Immature natural killer cell (primary cell): ENCODE results near the gene SNX2. TPM values are rescaled to one million over a fixed set of nuclear protein-coding genes. Genes with fewer than 3 reads are reported as not detected.
"Not testable (repeated sequence)": the region's sequence is repeated elsewhere in the genome, so short reads cannot be mapped to it uniquely, and the experiment has no call there.

Experiments used
- DNase-seq, 3 donors: peaks; one replicate each; pipeline ENCODE4 v3.0.0; 2022; ENCODE audit warnings: mixed read lengths in 1 of 3
- H3K27ac Mint-ChIP-seq, 6 donors: one replicate each; pipeline ENCODE4 v1.8.0; 2020; ENCODE audit warnings: mixed read lengths in 6 of 6, mild to moderate bottlenecking in 5 of 6, inconsistent platforms in 4 of 6, moderate library complexity in 3 of 6
- H3K27me3 Mint-ChIP-seq, 3 donors: one replicate each; pipeline ENCODE4 v1.8.0; 2020 to 2021; ENCODE audit warnings: low read depth in 3 of 3, mild to moderate bottlenecking in 3 of 3, mixed read lengths in 3 of 3, moderate library complexity in 3 of 3, inconsistent platforms in 1 of 3
- H3K36me3 Mint-ChIP-seq, 3 donors: one replicate each; pipeline ENCODE4 v1.8.0; 2020; ENCODE audit warnings: mixed read lengths in 3 of 3, inconsistent platforms in 2 of 3, mild to moderate bottlenecking in 2 of 3
- H3K4me1 Mint-ChIP-seq, 2 donors: one replicate each; pipeline ENCODE4 v1.8.0; 2020; ENCODE audit warnings: inconsistent platforms in 2 of 2, mild to moderate bottlenecking in 2 of 2, mixed read lengths in 2 of 2, moderate library complexity in 1 of 2
- H3K4me3 Mint-ChIP-seq, 5 donors: one replicate each; pipeline ENCODE4 v1.8.0; 2020; ENCODE audit warnings: mild to moderate bottlenecking in 5 of 5, mixed read lengths in 5 of 5, inconsistent platforms in 3 of 5, moderate library complexity in 3 of 5
- H3K9me3 Mint-ChIP-seq, 6 donors: one replicate each; pipeline ENCODE4 v1.8.0; 2020; ENCODE audit warnings: mild to moderate bottlenecking in 6 of 6, mixed read lengths in 6 of 6, inconsistent platforms in 4 of 6, moderate library complexity in 3 of 6
- polyA plus RNA-seq, 3 donors: library from polyadenylated mRNA; unstranded; fragments of 300-500 nt; fragmentation: Illumina TruSeq; gene quantifications; one replicate each; pipeline ENCODE4 v1.2.3, GENCODE V29; 2021

SNX2 gene
- polyA plus RNA-seq, 3 donors from 2014 or later = 37.7 to 57.4 (median 50.2) TPM

- Mint-ChIP-seq H3K27ac (no peak overlapping the region), H3K4me3 (no peak overlapping the region), H3K9me3 (no peaks in the 10 kb centered on the region), H3K36me3 (no peaks in the 10 kb centered on the region), H3K4me1 (no peaks in the 10 kb centered on the region), H3K27me3 (peaks cover 0 to 3% (median 0%) of the 10 kb centered on the region in 3 donors)
- no peak for DNase-seq
Observed at GRCh38 chr5:122757285-122757684, 17.6 kb upstream of the SNX2 start.

GRCh38 chr5:122759241-122760070 lies 15.4 kb upstream of the SNX2 start:
- no peaks in the 10 kb centered on the region for H3K4me1 Mint-ChIP-seq
- no peak for DNase-seq
- H3K36me3 Mint-ChIP-seq = no peaks in the 10 kb centered on the region
- H3K4me3 Mint-ChIP-seq = no peak overlapping the region
- H3K9me3 Mint-ChIP-seq = no peaks in the 10 kb centered on the region
- H3K27me3 Mint-ChIP-seq = peaks cover 0 to 2% (median 0%) of the 10 kb centered on the region in 3 donors
- no peak overlapping the region for H3K27ac Mint-ChIP-seq

DNA sequence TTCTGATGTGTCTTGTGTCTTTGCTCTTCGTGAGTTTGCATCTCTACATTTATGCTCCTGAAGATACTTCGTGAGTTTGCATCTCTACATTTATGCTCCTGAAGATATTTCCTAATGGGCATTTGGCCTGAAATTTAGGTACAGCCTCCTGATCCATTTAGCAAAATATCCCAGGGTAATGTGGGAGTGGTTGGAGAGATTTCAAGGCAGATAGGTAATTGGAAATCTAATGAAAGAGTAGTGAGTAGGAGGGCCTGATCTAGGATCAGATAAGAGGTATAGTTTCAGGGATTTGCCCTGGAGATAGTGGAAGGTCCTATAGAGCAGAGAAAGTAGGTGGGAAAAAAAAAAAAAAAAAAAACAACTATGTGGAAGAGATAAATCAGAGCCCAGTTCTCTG lies 14.6 kb upstream of the SNX2 start:
- DNase-seq = no peak
- Mint-ChIP-seq H3K27me3 (peaks cover 0 to 2% (median 0%) of the 10 kb centered on the region in 3 donors), H3K4me1 (no peaks in the 10 kb centered on the region), H3K27ac (no peak overlapping the region), H3K36me3 (no peaks in the 10 kb centered on the region), H3K4me3 (no peak overlapping the region), H3K9me3 (no peaks in the 10 kb centered on the region)

DNA sequence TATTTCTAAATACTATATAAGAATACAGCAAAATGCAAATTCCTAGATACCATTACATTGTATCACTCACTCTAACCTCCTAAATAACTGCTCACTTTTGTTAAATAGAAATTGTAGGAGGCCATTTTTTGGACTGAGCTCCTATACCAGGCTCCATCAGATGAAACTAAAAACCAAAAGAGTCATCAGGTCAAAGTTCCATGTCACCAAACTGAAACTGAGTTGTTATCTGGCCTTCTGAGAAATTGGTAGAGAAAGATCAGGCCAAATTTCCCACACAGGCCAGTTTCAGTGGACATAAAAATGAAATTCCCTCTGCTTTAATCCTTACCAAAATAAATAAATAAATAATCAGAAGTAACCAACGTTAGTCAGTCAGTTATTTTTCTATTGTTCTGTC lies 13.8 kb upstream of the SNX2 start:
- Mint-ChIP-seq H3K4me1 (no peaks in the 10 kb centered on the region), H3K36me3 (no peaks in the 10 kb centered on the region), H3K4me3 (no peak overlapping the region), H3K27me3 (peaks cover 0 to 4% (median 0%) of the 10 kb centered on the region in 3 donors), H3K9me3 (no peaks in the 10 kb centered on the region), H3K27ac (no peak overlapping the region)
- DNase-seq = no peak

DNA sequence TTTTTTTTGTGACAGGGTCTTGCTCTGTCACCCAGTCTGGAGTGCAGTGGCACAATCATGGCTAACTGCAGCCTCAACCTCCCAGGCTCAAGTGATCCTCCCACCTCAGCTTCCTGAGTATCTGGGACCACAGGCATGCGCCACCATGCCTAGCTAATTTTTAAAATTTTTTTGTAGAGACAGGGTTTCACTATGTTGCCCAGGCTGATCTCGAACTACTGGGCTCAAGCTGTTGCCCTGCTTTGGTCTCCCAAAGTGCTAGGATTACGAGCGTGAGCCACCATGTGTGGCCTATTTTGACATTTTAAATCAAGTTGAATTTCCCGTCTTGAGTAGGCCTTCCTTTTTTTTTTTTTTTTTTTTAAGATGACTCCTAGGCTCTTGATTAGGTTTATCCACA lies 13.0 kb upstream of the SNX2 start:
- not testable (repeated sequence) for H3K27me3 Mint-ChIP-seq, H3K36me3 Mint-ChIP-seq, DNase-seq, H3K9me3 Mint-ChIP-seq, H3K4me1 Mint-ChIP-seq, H3K4me3 Mint-ChIP-seq, H3K27ac Mint-ChIP-seq

DNA sequence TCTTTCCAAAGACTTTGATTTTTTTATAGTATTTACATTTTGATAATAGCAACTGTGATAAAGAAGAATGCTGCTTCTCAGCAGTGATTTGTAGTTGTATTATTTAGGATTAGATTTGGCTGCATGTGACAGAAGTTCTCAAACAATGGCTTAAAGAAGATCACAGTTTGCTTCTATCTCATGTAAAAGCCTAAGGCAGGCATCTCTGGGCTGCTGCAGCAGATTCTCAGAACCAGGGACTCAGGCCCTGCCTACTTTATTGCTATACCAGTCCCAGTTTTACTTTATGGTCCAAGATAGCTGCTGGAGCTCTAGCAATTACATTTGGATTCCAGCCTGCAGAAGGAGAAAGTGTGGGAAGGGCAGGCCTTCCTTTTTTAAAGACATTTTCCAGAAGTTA lies 8.8 kb upstream of the SNX2 start:
- no peak overlapping the region for H3K27ac Mint-ChIP-seq
- H3K36me3 Mint-ChIP-seq = no peaks in the 10 kb centered on the region
- peaks cover 0 to 8% (median 2%) of the 10 kb centered on the region in 3 donors for H3K27me3 Mint-ChIP-seq
- no peaks in the 10 kb centered on the region for H3K4me1 Mint-ChIP-seq
- no peak for DNase-seq
- H3K4me3 Mint-ChIP-seq = no peak overlapping the region
- no peaks in the 10 kb centered on the region for H3K9me3 Mint-ChIP-seq

DNA sequence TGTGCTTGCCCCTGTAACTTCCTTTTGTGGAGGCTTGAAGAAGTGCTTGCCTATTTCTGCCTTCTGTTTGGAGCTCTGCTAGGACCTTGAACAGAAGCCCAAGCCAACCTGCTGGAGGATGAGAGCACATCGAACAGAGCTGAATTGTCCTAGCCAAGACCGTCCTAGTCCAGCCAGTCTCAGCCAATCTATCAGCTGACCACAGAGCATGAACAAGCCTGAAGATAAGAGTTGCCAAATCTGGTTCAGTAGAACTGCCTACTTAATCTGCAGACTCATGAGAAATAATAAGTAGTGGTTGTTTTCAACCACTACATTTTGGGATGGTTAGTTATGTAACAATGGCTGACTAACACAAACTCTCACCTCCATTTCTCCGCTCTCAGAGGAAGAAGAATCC lies 4.4 kb upstream of the SNX2 start:
- H3K4me3 Mint-ChIP-seq = no peak overlapping the region
- no peaks in the 10 kb centered on the region for H3K36me3 Mint-ChIP-seq
- peaks cover 1 to 7% of the 10 kb centered on the region in 2 donors for H3K4me1 Mint-ChIP-seq
- no peak overlapping the region for H3K27ac Mint-ChIP-seq
- DNase-seq = no peak
- H3K27me3 Mint-ChIP-seq = peaks cover 3 to 10% (median 5%) of the 10 kb centered on the region in 3 donors
- no peaks in the 10 kb centered on the region for H3K9me3 Mint-ChIP-seq

GRCh38 chr5:122772446-122772845 lies 2.4 kb upstream of the SNX2 start:
- Mint-ChIP-seq H3K27ac (no peak overlapping the region), H3K27me3 (peaks cover 3 to 8% (median 7%) of the 10 kb centered on the region in 3 donors), H3K4me3 (no peak overlapping the region), H3K9me3 (no peaks in the 10 kb centered on the region), H3K4me1 (peaks cover 17 to 18% of the 10 kb centered on the region in 2 donors), H3K36me3 (no peaks in the 10 kb centered on the region)
- no peak for DNase-seq

- Mint-ChIP-seq H3K27me3 (peaks cover 3 to 8% (median 7%) of the 10 kb centered on the region in 3 donors), H3K4me1 (peaks cover 27 to 30% of the 10 kb centered on the region in 2 donors), H3K9me3 (no peaks in the 10 kb centered on the region), H3K36me3 (no peaks in the 10 kb centered on the region), H3K27ac (peak overlapping the region in 3 of 6 donors; percentile 19 to 71 (median 32)), H3K4me3 (peak overlapping the region; percentile 40 to 93 (median 66))
- DNase-seq = no peak
Observed at GRCh38 chr5:122773619-122774018, 1.3 kb upstream of the SNX2 start.

GRCh38 chr5:122774519-122774860 lies 390 bp upstream of the SNX2 start:
- Mint-ChIP-seq H3K9me3 (no peaks in the 10 kb centered on the region), H3K27me3 (peaks cover 3 to 8% (median 7%) of the 10 kb centered on the region in 3 donors), H3K27ac (peak overlapping the region; percentile 67 to 87 (median 82)), H3K4me3 (peak overlapping the region; percentile 93 to 97 (median 94)), H3K36me3 (no peaks in the 10 kb centered on the region), H3K4me1 (peaks cover 32 to 39% of the 10 kb centered on the region in 2 donors)
- DNase-seq = no peak

- Mint-ChIP-seq H3K36me3 (no peaks in the 10 kb centered on the region), H3K4me1 (peaks cover 34 to 50% of the 10 kb centered on the region in 2 donors), H3K27ac (peak overlapping the region; percentile 81 to 94 (median 91)), H3K27me3 (peaks cover 3 to 7% (median 4%) of the 10 kb centered on the region in 3 donors), H3K9me3 (no peaks in the 10 kb centered on the region), H3K4me3 (peak overlapping the region; percentile 93 to 97 (median 94))
- DNase-seq = no peak
Observed at GRCh38 chr5:122775550-122776542, 966 bp downstream of the SNX2 start.

DNA sequence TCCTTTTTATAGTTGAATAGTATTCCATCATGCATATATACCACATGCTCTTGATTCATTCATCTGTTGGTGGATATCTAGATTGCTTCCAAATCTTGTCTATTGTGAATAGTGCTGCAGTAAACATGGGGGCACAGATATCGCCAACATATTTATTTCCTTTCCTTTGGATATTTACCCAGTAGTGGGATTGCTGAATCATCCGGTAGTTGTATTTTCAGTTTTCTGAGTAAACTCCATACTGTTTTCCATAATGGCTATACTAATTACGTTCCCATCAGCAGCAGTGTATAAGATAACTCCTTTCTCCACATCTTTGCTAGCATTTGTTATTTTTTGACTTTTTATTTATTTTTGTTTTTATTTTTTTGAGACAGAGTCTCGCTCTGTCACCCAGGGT lies 3.3 kb downstream of the SNX2 start:
- DNase-seq = no peak
- Mint-ChIP-seq H3K4me1 (peaks cover 34 to 55% of the 10 kb centered on the region in 2 donors), H3K4me3 (peak overlapping the region in 2 of 5 donors; percentile 1 to 6), H3K9me3 (no peaks in the 10 kb centered on the region), H3K27ac (peak overlapping the region in 1 of 6 donors; percentile 6), H3K27me3 (peaks cover 0 to 7% (median 3%) of the 10 kb centered on the region in 3 donors), H3K36me3 (no peaks in the 10 kb centered on the region)

GRCh38 chr5:122779451-122779850 lies 4.6 kb downstream of the SNX2 start:
- Mint-ChIP-seq H3K36me3 (no peaks in the 10 kb centered on the region), H3K4me1 (peaks cover 33 to 68% of the 10 kb centered on the region in 2 donors), H3K9me3 (no peaks in the 10 kb centered on the region), H3K4me3 (no peak overlapping the region), H3K27ac (no peak overlapping the region), H3K27me3 (peaks cover 0 to 6% (median 3%) of the 10 kb centered on the region in 3 donors)
- DNase-seq = no peak

DNA sequence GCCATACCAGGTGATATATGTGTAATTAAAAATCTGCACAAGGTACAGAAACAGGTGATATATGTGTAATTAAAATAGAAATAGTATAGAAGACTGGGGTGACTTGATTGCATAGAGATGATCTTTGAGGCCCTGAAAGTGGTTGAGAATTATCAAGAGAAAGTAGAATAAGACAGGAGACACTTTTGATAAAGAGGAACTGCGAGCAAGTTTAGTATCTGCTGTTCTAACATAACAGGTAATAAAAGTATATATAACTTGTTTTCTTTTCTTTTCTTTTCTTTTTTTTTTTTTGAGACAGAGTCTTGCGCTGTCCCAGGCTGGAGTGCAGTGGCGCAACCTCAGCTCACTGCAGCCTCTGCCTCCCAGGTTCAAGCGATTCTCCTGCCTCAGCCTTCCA lies 5.4 kb downstream of the SNX2 start:
- Mint-ChIP-seq H3K4me1 (peaks cover 32 to 76% of the 10 kb centered on the region in 2 donors), H3K36me3 (peaks cover 0 to 4% (median 1%) of the 10 kb centered on the region in 3 donors), H3K4me3 (no peak overlapping the region), H3K9me3 (peaks cover 0 to under 1% (median 0%) of the 10 kb centered on the region in 6 donors), H3K27me3 (peaks cover 0 to 3% (median 2%) of the 10 kb centered on the region in 3 donors), H3K27ac (no peak overlapping the region)
- DNase-seq = no peak
